ENCODE measurements around the gene TMC8.
"Not testable (repeated sequence)": the region's sequence is repeated elsewhere in the genome, so short reads cannot be mapped to it uniquely, and the experiment has no call there.

The TMC8 gene

GRCh38 chr17:78110363-78111015 lies 20.1 kb upstream of the TMC8 start:
- no peak for DNase-seq (ENCODE audit: low spot score)

GRCh38 chr17:78111016-78111726 lies 19.4 kb upstream of the TMC8 start:
- no peak for DNase-seq (ENCODE audit: low spot score)

GRCh38 chr17:78111727-78112517 lies 18.6 kb upstream of the TMC8 start:
- DNase-seq (ENCODE audit: low spot score), result no peak

- peak; percentile 29 for DNase-seq (ENCODE audit: low spot score)
These were observed 17.8 kb upstream of the TMC8 start for GRCh38 chr17:78112518-78113471.

- no peak for DNase-seq (ENCODE audit: low spot score)
These were observed 16.5 kb upstream of the TMC8 start for GRCh38 chr17:78113804-78114785.

- no peak for DNase-seq (ENCODE audit: low spot score)
These were observed 15.5 kb upstream of the TMC8 start for GRCh38 chr17:78114831-78115723.

GRCh38 chr17:78115803-78116202 lies 14.8 kb upstream of the TMC8 start:
- not testable (repeated sequence) for DNase-seq (ENCODE audit: low spot score)

GRCh38 chr17:78116411-78116810 lies 14.2 kb upstream of the TMC8 start:
- no peak for DNase-seq (ENCODE audit: low spot score)

GRCh38 chr17:78117027-78117981 lies 13.3 kb upstream of the TMC8 start:
- no peak for DNase-seq (ENCODE audit: low spot score)

- no peak for DNase-seq (ENCODE audit: low spot score)
These were observed 11.8 kb upstream of the TMC8 start for GRCh38 chr17:78118801-78119241.

GRCh38 chr17:78120537-78120936 lies 10.0 kb upstream of the TMC8 start:
- DNase-seq (ENCODE audit: low spot score), result no peak

GRCh38 chr17:78120971-78121800 lies 9.4 kb upstream of the TMC8 start:
- no peak for DNase-seq (ENCODE audit: low spot score)

- DNase-seq (ENCODE audit: low spot score), result no peak
These were observed 8.8 kb upstream of the TMC8 start for GRCh38 chr17:78121801-78122215.

GRCh38 chr17:78122216-78122930 lies 8.2 kb upstream of the TMC8 start:
- no peak for DNase-seq (ENCODE audit: low spot score)

- no peak for DNase-seq (ENCODE audit: low spot score)
These were observed 7.7 kb upstream of the TMC8 start for GRCh38 chr17:78122931-78123249.

GRCh38 chr17:78123258-78123929 lies 7.2 kb upstream of the TMC8 start:
- DNase-seq (ENCODE audit: low spot score), result no peak

Measured in kidney capillary endothelial cell (primary cell).